Measurements from ENCODE around the gene MDH1.

DNA sequence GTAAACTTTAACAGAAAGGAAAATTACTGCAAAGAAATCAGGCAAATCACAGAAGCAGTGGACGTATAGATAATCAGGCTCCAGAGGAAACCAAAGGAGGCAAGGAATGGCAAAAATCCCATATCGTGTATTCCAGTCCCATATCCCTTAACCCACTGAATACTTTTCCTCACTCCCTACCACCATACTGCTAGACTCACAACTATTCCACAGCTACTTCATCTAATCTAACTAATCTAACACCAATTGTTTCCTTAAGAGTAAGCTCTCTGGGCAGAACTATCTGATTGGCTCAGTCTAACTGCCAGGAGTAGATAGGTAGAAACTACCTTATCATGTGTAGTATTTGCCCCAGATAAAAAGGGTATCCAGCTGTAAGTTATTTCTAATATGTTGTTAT, 16.8 kb upstream of the MDH1 start:
- TF ChIP-seq, protein P1, sequence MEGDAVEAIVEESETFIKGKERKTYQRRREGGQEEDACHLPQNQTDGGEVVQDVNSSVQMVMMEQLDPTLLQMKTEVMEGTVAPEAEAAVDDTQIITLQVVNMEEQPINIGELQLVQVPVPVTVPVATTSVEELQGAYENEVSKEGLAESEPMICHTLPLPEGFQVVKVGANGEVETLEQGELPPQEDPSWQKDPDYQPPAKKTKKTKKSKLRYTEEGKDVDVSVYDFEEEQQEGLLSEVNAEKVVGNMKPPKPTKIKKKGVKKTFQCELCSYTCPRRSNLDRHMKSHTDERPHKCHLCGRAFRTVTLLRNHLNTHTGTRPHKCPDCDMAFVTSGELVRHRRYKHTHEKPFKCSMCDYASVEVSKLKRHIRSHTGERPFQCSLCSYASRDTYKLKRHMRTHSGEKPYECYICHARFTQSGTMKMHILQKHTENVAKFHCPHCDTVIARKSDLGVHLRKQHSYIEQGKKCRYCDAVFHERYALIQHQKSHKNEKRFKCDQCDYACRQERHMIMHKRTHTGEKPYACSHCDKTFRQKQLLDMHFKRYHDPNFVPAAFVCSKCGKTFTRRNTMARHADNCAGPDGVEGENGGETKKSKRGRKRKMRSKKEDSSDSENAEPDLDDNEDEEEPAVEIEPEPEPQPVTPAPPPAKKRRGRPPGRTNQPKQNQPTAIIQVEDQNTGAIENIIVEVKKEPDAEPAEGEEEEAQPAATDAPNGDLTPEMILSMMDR (IDR thresholded peaks at IDR 0.05; ENCODE audit: low read length): no peak
- TF ChIP-seq EZH2 (IDR thresholded peaks at IDR 0.05; ENCODE audit: borderline replicate concordance, low read length): no peak

All from OCI-LY1 (cell line).